IMR-90 (cell line): ENCODE results near the gene ZNF3. TPM values are rescaled to one million over a fixed set of nuclear protein-coding genes. Genes with fewer than 3 reads are reported as not detected.

Source experiments
- ATAC-seq: fragments of 200-7000 bp; cut with Tn5 transposase; 2 replicates; pipeline ENCODE4 v1.9.1; 2020; ENCODE audit warnings: low read depth, mild to moderate bottlenecking, moderate library complexity
- BruUV-seq: library from RNA; stranded (reverse); fragments of 400-500 nt; replicated peaks from 2 replicates; lab custom pipeline; 2021; lab: Mats Ljungman, UMichigan
- CTCF ChIA-PET: fragments of 300-600 bp; formaldehyde crosslinking; extraction: SDS; loops from one replicate; lab custom pipeline; 2021; ENCODE audit warnings: antibody characterized with exemption; lab: Yijun Ruan, JAX
- POLR2A ChIA-PET: fragments of 300-600 bp; sonication (Branson Sonifier 250); formaldehyde crosslinking; loops from one replicate; lab custom pipeline; 2022; ENCODE audit warnings: antibody characterized with exemption; ENCODE audit not compliant: unreplicated experiment; lab: Charles Lee
- DNase-seq: peaks from one replicate; pipeline ENCODE4 v3.0.0; 2013
- H2AFZ ChIP-seq: replicated peaks from 2 replicates; pipeline ENCODE3; 2013; ENCODE audit warnings: low read length, mild to moderate bottlenecking; ENCODE audit not compliant: poor library complexity
- H2AK5ac ChIP-seq: 2 replicates; pipeline ENCODE4 v1.6.1; 2013; ENCODE audit warnings: low read depth, low read length, inconsistent platforms
- H2AK9ac ChIP-seq: replicated peaks from 2 replicates; pipeline ENCODE3; 2013; ENCODE audit warnings: mild to moderate bottlenecking, low read depth, low read length, moderate library complexity; ENCODE audit not compliant: poor library complexity
- H2BK120ac ChIP-seq: 2 replicates; pipeline ENCODE4 v1.6.1; 2013; ENCODE audit warnings: low read depth, low read length, inconsistent platforms
- H2BK15ac ChIP-seq: 3 replicates; pipeline ENCODE4 v1.6.1; 2013; ENCODE audit warnings: low read depth, low read length, inconsistent platforms
- H2BK20ac ChIP-seq: 2 replicates; pipeline ENCODE4 v1.6.1; 2013; ENCODE audit warnings: low read depth, mild to moderate bottlenecking, inconsistent platforms, low read length, moderate library complexity
- H2BK5ac ChIP-seq: 2 replicates; pipeline ENCODE4 v1.6.1; 2013; ENCODE audit warnings: mild to moderate bottlenecking, low read depth, low read length, inconsistent platforms; ENCODE audit not compliant: poor library complexity, severe bottlenecking
- H3K14ac ChIP-seq: replicated peaks from 2 replicates; pipeline ENCODE4 v1.6.1; 2013; ENCODE audit warnings: low read depth, low read length, inconsistent platforms
- H3K18ac ChIP-seq: 2 replicates; pipeline ENCODE4 v1.6.1; 2013; ENCODE audit warnings: low read depth, low read length, control low read depth
- H3K23ac ChIP-seq: 2 replicates; pipeline ENCODE4 v1.6.1; 2013; ENCODE audit warnings: low read depth, low read length, inconsistent platforms
- H3K27ac ChIP-seq: 2 replicates; pipeline ENCODE4 v1.5.1; 2013; ENCODE audit warnings: mild to moderate bottlenecking, control low read depth, low read length; ENCODE audit not compliant: insufficient read depth
- H3K27me3 ChIP-seq: 2 replicates; pipeline ENCODE4 v1.6.1; 2013; ENCODE audit warnings: low read length; ENCODE audit not compliant: control insufficient read depth, insufficient read depth
- H3K36me3 ChIP-seq: 2 replicates; pipeline ENCODE4 v1.6.1; 2013; ENCODE audit warnings: low read length, mixed read lengths; ENCODE audit not compliant: control insufficient read depth, insufficient read depth
- H3K4ac ChIP-seq: 2 replicates; pipeline ENCODE4 v1.6.1; 2013; ENCODE audit warnings: low read depth, low read length, inconsistent platforms
- H3K4me1 ChIP-seq: 2 replicates; pipeline ENCODE4 v1.6.1; 2013; ENCODE audit warnings: low read length, mixed read lengths; ENCODE audit not compliant: control insufficient read depth, insufficient read depth
- H3K4me2 ChIP-seq: 2 replicates; pipeline ENCODE4 v1.6.1; 2013; ENCODE audit warnings: low read depth, mild to moderate bottlenecking, control low read depth, low read length, moderate library complexity
- H3K4me3 ChIP-seq: 2 replicates; pipeline ENCODE4 v1.5.1; 2013; ENCODE audit warnings: low read depth, mild to moderate bottlenecking, control low read depth, low read length, moderate library complexity; ENCODE audit not compliant: insufficient read depth
- H3K56ac ChIP-seq: 2 replicates; pipeline ENCODE4 v1.6.1; 2013; ENCODE audit warnings: low read length, inconsistent platforms; ENCODE audit not compliant: insufficient read depth; ENCODE audit errors: extremely low read depth
- H3K79me1 ChIP-seq, 2 experiments: 2 replicates each; pipeline ENCODE4 v1.6.1; 2013; ENCODE audit warnings: low read length in 2 of 2, inconsistent platforms in 1 of 2, low read depth in 1 of 2
- H3K9ac ChIP-seq: 2 replicates; pipeline ENCODE4 v1.6.1; 2013; ENCODE audit warnings: low read depth, low read length, control low read depth
- H3K9me1 ChIP-seq: 2 replicates; pipeline ENCODE4 v1.6.1; 2013; ENCODE audit warnings: low read length, inconsistent platforms; ENCODE audit not compliant: insufficient read depth
- H3K9me3 ChIP-seq: 2 replicates; pipeline ENCODE4 v1.6.1; 2013; ENCODE audit warnings: low read length; ENCODE audit not compliant: control insufficient read depth, insufficient read depth
- H4K20me1 ChIP-seq: 2 replicates; pipeline ENCODE4 v1.6.1; 2013; ENCODE audit warnings: low read length, inconsistent platforms; ENCODE audit not compliant: insufficient read depth
- H4K5ac ChIP-seq: 2 replicates; pipeline ENCODE4 v1.6.1; 2013; ENCODE audit warnings: mild to moderate bottlenecking, low read depth, low read length, control low read depth
- H4K8ac ChIP-seq, 2 experiments: 2 replicates each; pipeline ENCODE4 v1.6.1; 2013; ENCODE audit warnings: low read depth in 2 of 2, low read length in 2 of 2, control low read depth in 1 of 2, inconsistent platforms in 1 of 2
- H4K91ac ChIP-seq: 2 replicates; pipeline ENCODE4 v1.6.1; 2013; ENCODE audit warnings: low read depth, low read length, inconsistent platforms; ENCODE audit not compliant: insufficient read depth
- MAFK ChIP-seq: IDR thresholded peaks from 2 replicates; pipeline ENCODE4 v1.6.1; 2012; ENCODE audit warnings: low read depth, low read length, improper control_type of control experiment
- NFE2L2 ChIP-seq: fragments of 150-350 bp; IDR thresholded peaks from 2 replicates; pipeline ENCODE4 v1.6.1; 2016; ENCODE audit warnings: low read depth, mild to moderate bottlenecking, low read length
- RAD21 ChIP-seq: IDR thresholded peaks from 2 replicates; pipeline ENCODE4 v1.6.1; 2012; ENCODE audit warnings: low read length, improper control_type of control experiment
- RCOR1 ChIP-seq: IDR thresholded peaks from 2 replicates; pipeline ENCODE4 v1.6.1; 2012; ENCODE audit warnings: mild to moderate bottlenecking, low read length, improper control_type of control experiment; ENCODE audit not compliant: insufficient replicate concordance
- SMC3 ChIP-seq: fragments of 150-350 bp; IDR thresholded peaks from 2 replicates; pipeline ENCODE4 v1.6.1; 2016; ENCODE audit warnings: low read depth, mild to moderate bottlenecking, antibody characterized with exemption, low read length, moderate library complexity
- USF2 ChIP-seq: fragments of 150-350 bp; IDR thresholded peaks from 2 replicates; pipeline ENCODE4 v1.6.1; 2017; ENCODE audit warnings: mild to moderate bottlenecking, antibody characterized with exemption, low read length, low read depth
- WGBS, 2 experiments: methylation state at CpG; one replicate each; pipeline versions ENCODE4 v1.1.5 to v1.1.7; 2013; ENCODE audit warnings: missing lambda C conversion rate in 2 of 2; ENCODE audit not compliant: insufficient read length in 1 of 2; ENCODE audit errors: extremely low coverage in 2 of 2; 5-methylcytosine and 5-hydroxymethylcytosine counted together
- dilution Hi-C: fragments of 300-500 bp; cut with HindIII; formaldehyde crosslinking; loops from one replicate; pipeline ENCODE4 v1.14.3; 2018; ENCODE audit warnings: low sequenced_read_pairs; ENCODE audit not compliant: unreplicated experiment
- in situ Hi-C: fragments of 300-500 bp; cut with MboI; formaldehyde crosslinking; loops from 3 replicates; pipeline ENCODE4 v1.14.3; 2019; ENCODE audit warnings: low sequenced_read_pairs, inconsistent platforms, mixed read lengths
- intact Hi-C: fragments of 100-400 bp; cut with micrococcal nuclease; formaldehyde crosslinking; loops from 2 replicates; pipeline ENCODE4 v1.10.0; 2022
- polyA plus RNA-seq, 3 experiments: library from polyadenylated mRNA; depleted of rRNA; stranded (reverse); fragments of >200 nt; gene quantifications; 2 replicates each; pipeline ENCODE4 v1.2.3, GENCODE V29; 2012; ENCODE audit warnings: low replicate concordance in 1 of 3
- total RNA-seq: library from RNA; depleted of rRNA; stranded (reverse); fragments of >200 nt; gene quantifications from 2 replicates; pipeline ENCODE4 v1.2.3, GENCODE V29; 2012
- TF ChIP-seq, protein P1 (sequence below): fragments of 150-350 bp; IDR thresholded peaks from 2 replicates; pipeline ENCODE4 v1.6.1; 2016; ENCODE audit warnings: low read depth, mild to moderate bottlenecking, low read length, moderate library complexity, borderline replicate concordance

Gene ZNF3
- total and polyA plus RNA-seq, 2 of the 4 experiments (the other 2 are of a cell fraction) = 24.8 to 30.8 TPM

DNA sequence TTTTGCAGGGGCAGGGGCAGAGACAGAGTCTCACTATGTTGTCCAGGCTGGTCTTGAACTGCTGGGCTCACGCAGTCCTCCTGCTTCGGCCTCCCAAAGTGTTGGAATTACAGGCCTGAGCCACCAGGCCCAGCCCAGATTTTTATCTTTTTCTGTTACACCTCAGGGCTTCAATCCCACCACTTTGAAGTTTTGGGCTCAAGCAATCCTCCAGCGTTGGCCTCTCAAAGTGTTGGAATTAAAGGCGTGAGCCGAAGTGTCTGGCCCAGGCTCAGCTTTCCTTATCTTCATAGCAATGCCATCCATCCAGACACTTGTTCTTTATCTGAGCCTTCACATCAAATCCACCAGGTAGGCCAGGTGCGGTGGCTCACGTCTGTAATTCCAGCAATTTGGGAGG lies 33.5 kb upstream of the ZNF3 start (continued):
- TF ChIP-seq USF2 (no peak), RCOR1 (no peak)

GRCh38 chr7:100111914-100112313 lies 30.4 kb upstream of the ZNF3 start:
- Histone ChIP-seq H4K91ac (no peak overlapping the region), H4K5ac (no peak overlapping the region), H3K14ac (no peak overlapping the region), H2AFZ (no peak overlapping the region), H3K9ac (no peak overlapping the region), H3K4ac (no peak overlapping the region), H3K27me3 (no peaks in the 10 kb centered on the region), H2AK5ac (no peak overlapping the region), H2BK20ac (no peak overlapping the region), H2BK5ac (no peak overlapping the region), H4K8ac (no peak overlapping the region), H4K20me1 (no peaks in the 10 kb centered on the region; the same call in 1 of the 2 replicates), H2AK9ac (no peak overlapping the region), H3K56ac (no peak overlapping the region), H3K4me3 (no peak overlapping the region), H3K27ac (no peak overlapping the region), H3K23ac (no peak overlapping the region), H3K79me1 (peaks cover 0 to 18% of the 10 kb centered on the region in 2 experiments; a peak in 1 of 4 replicates), H3K18ac (no peak overlapping the region), H3K4me1 (no peaks in the 10 kb centered on the region), H2BK15ac (no peak overlapping the region), H3K9me1 (no peaks in the 10 kb centered on the region), H3K4me2 (no peak overlapping the region), H3K9me3 (no peaks in the 10 kb centered on the region), H2BK120ac (no peak overlapping the region), H3K36me3 (peaks cover 59% of the 10 kb centered on the region)
- ChIA-PET CTCF (interaction anchor here (0.5 kb wide), 1 partner anchor 19 kb away, joined by 3 read pairs; no protein-coding TSS in a partner anchor), POLR2A (interaction anchor here (0.6 kb wide), 1 partner anchor 22 kb away, joined by 8 read pairs; no protein-coding TSS in a partner anchor)
- ATAC-seq (no peak), DNase-seq (no peak)
- BruUV-seq = no TSS peak
- TF ChIP-seq USF2 = no peak
- TF ChIP-seq RAD21 = no peak
- TF ChIP-seq SMC3 = no peak
- TF ChIP-seq, protein P1, sequence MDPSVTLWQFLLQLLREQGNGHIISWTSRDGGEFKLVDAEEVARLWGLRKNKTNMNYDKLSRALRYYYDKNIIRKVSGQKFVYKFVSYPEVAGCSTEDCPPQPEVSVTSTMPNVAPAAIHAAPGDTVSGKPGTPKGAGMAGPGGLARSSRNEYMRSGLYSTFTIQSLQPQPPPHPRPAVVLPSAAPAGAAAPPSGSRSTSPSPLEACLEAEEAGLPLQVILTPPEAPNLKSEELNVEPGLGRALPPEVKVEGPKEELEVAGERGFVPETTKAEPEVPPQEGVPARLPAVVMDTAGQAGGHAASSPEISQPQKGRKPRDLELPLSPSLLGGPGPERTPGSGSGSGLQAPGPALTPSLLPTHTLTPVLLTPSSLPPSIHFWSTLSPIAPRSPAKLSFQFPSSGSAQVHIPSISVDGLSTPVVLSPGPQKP = no peak
- no peak for TF ChIP-seq NFE2L2
- TF ChIP-seq MAFK = no peak
- dilution Hi-C loops = no loop called here
- intact Hi-C loops = no loop called here
- in situ Hi-C loops = no loop called here
- no CpG with 5 or more reads among the region's 13 CpGs for WGBS, 2 experiments
